ENCODE results near the gene ZNF474. TPM values are rescaled to one million over a fixed set of nuclear protein-coding genes. Genes with fewer than 3 reads are reported as not detected.

The ZNF474 gene
- total RNA-seq (2022; extraction: Qiagen RNA extraction; ENCODE audit: low read depth), result 0.12 to 0.49 TPM (median 0.31 TPM) in 4 of 5 replicates, not detected in the other

DNA sequence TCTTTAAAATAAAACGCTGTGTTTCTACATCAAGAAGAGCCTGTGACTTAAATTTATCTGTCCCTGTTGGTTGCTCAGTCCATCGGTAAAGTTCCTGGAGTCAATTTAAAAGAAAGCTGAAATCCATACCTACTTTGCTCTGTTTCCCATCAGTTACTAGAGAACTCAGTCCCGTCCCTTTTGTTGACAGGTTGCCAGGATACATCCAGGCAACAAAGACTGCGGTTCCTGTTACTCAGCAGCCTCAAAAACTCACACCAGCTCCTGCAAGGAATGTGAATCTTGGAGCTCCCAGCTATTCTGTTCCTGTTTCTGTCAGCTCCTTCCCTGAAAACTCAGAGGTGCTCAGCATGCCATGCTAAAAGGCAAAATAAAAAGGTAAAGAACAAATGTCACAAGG lies at the start of gene ZNF474:
TSS of gene ZNF474 (plus strand) at position 241 of the 400 bp plus-strand sequence. CDS start 22,445 bp downstream, outside the sequence.

Other genes with a start within 250 kb of the ZNF474 start
- 8.3 to 13.8 TPM (median 10.0 TPM) in 5 replicates for gene SRFBP1, start 167.6 kb upstream of the ZNF474 start, total RNA-seq (2022; extraction: Qiagen RNA extraction; ENCODE audit: low read depth)
- gene LOX, start 51.3 kb upstream of the ZNF474 start, total RNA-seq (2022; extraction: Qiagen RNA extraction; ENCODE audit: low read depth), result 0.76 to 1.7 TPM (median 1.4 TPM) in 5 replicates
- gene SNCAIP, start 182.7 kb downstream of the ZNF474 start, total RNA-seq (2022; extraction: Qiagen RNA extraction; ENCODE audit: low read depth), result not detected in 5 replicates

All from A549 treated with ZK216348 at 1 μM for 4 hours (cell line).